ENCODE measurements around the gene CKB.
A peak's percentile ranks its signal among the peaks of the same experiment; 100 is the strongest.

Gene CKB

DNA sequence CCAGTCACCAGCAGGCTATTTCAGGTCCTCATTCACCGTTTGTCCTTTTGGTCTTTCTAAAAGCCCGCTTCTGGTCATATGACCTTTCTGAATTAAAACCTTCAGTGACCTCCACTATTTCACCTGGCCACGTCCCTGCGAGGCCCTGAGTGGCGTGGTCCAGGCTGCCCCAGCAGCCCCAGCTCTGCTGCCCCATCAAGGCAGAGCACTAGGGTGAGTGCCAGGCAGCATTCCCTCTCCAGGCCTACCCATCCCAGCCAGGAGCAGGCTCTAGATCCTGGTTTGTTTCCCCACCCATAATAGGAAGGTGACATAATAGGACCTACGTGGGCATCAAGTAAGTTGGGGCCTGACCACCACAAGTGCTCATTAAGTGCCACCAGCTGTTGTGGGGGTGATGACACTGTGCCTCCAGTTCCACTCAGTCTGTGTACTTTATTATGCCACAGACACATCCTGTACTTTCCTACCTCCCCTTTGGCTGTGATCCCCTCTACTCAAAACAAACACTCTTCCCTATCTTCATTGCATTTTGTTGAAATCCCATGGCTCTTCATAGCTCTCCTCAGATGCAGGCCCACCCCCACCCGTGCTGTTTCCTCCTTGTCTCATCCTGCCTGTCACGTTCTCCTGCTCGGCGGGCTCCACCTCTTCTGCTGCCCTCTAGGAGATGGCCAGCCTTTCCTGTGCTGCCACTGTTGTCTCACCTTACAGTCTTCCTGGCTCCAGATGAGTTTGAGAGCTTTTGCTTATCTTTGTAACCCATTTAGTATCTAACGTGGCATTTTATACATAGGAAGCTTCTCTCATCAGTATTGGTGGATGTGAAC is 21.4 kb downstream of the CKB start:
- TF ChIP-seq, protein P1, sequence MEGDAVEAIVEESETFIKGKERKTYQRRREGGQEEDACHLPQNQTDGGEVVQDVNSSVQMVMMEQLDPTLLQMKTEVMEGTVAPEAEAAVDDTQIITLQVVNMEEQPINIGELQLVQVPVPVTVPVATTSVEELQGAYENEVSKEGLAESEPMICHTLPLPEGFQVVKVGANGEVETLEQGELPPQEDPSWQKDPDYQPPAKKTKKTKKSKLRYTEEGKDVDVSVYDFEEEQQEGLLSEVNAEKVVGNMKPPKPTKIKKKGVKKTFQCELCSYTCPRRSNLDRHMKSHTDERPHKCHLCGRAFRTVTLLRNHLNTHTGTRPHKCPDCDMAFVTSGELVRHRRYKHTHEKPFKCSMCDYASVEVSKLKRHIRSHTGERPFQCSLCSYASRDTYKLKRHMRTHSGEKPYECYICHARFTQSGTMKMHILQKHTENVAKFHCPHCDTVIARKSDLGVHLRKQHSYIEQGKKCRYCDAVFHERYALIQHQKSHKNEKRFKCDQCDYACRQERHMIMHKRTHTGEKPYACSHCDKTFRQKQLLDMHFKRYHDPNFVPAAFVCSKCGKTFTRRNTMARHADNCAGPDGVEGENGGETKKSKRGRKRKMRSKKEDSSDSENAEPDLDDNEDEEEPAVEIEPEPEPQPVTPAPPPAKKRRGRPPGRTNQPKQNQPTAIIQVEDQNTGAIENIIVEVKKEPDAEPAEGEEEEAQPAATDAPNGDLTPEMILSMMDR (IDR thresholded peaks at IDR 0.05) = no peak

DNA sequence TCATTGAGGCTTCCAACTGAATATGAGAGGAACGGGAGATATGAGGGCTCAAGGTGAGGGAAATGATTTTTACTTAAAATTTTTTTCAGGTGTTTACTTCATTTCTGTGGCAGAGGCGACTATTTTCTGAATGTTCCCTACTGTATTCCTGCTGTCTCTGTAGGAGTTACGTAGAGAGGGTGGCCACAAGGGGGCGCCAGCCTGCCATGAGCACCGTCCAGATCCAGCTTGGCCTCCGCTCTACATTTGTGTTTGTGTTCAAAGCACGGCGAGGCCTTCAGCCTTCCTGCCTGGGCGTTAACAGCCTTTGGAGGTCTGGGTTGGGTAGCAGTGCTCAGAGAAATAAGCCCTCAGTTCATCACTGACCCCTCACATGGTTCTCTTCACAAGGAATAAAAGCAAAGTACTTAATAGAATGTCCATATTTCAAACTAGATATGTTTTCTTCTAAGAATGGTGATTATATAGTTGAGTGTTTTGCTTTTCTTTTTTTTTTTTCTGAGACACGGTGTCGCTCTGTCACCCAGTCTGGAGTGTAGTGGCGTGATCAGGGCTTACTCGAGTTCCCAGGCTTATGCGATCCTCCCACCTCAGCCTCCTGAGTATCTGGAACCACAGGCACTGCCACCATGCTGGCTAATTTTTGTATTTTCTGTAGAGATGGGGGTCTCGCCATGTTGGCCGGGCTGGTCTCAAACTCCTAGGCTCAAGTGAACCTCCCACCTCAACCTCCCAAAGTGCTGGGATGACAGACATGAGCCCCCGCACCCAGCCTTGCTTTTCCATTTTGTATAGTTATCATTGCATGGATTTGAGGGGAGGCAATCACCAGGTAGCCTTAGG is 22.3 kb downstream of the CKB start:
- TF ChIP-seq, protein P1 (IDR thresholded peaks at IDR 0.05) = peak; percentile 96

DNA sequence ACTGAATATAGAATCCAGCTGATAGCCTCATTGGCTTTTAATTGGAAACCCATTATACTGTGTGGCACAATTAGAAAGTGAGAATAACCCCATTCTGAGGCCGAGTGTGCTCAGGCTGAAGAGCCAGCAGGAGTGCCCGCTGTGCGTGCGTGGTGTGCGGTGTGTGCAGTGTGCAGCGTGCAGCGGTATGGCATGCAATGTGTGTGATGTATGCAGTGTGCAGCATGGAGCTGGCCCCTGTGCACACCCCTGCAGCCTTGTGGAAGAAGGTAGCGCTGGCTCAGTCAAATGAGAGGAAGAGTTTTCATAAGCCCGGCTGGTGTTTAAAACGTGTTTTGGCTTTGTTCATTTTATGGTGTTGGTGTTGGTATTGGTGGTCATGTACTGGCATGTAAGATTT is 22.9 kb downstream of the CKB start:
- TF ChIP-seq, protein P1 (IDR thresholded peaks at IDR 0.05) = no peak

DNA sequence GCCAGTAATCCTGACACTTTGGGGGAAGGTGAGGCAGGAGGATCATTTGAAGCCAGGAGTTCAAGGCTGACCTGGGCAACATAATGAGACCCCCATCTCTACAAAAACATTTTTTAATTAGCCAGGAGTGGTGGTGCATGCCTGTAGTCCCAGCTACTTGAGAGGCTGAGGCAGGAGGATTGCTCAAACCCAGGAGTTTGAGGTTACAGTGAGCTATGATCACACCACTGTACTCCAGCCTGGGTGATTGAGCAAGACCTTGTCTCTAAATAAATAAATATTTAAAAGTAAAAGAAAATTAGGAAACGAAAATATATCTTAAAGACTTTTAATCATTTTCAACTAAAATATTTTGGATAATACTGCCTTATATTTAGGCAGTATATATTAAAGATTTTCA is 25.9 kb downstream of the CKB start:
- TF ChIP-seq, protein P1 (IDR thresholded peaks at IDR 0.05) = no peak

- TF ChIP-seq, protein P1 (IDR thresholded peaks at IDR 0.05) = no peak
Measured at GRCh38 chr14:103495854-103496253, 26.8 kb downstream of the CKB start.

DNA sequence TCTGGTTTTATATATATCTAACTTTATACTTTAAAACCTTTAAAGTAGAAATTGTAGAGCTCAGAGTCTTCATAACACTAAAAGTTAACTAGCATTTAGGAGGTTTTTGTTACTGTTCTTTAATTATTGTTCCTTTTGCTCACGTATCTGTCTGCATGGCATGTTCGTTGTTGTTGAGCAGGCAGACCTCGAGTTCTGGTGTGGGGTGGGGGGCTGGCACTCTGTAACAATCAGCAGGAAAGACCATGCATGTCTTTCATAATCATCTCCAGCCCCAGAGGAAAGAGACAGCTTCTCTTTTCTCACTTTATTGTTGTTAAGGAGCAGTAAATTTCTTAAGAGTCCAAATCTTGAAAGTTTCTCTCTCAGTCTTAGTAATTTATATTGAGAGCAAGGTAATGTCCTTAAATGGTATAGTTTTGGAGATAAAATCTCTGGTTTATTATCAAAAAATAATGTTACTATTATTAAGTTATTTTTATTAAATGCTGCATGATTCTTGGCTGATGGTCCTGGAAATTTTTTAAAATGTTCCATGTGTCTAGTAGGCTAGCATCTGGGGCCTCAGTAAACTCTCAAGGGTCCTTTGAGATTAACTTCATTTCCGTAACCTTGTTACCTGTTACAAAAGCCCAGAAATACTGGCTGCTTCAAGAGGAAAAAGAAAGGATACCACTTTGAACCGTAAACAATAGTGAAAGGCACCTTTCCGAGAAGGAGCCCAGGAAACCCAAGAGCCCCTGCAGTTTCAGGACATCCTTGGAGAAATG is 30.3 kb downstream of the CKB start:
- TF ChIP-seq, protein P1 (IDR thresholded peaks at IDR 0.05) = no peak

DNA sequence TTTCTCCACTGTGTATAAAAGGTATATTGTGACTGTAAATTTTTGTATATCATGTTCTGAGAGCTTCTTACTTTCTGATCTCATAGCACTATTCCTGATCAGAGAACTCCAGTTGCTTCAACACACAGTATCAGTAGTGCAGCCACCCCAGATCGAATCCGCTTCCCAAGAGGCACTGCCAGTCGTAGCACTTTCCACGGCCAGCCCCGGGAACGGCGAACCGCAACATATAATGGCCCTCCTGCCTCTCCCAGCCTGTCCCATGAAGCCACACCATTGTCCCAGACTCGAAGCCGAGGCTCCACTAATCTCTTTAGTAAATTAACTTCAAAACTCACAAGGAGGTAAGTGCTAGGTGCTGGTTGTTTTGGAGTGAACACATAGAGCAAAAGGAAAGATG is 30.9 kb downstream of the CKB start:
- TF ChIP-seq, protein P1 (IDR thresholded peaks at IDR 0.05) = no peak
